H1 (cell line): ENCODE data around the gene LCE3C. TPM values are rescaled to one million over a fixed set of nuclear protein-coding genes. Genes with fewer than 3 reads are reported as not detected.

Source experiments
- CTCF ChIA-PET: fragments of 300-600 bp; sonication (Branson Sonifier 250); formaldehyde crosslinking; loops from one replicate; lab custom pipeline; 2021; ENCODE audit not compliant: partially characterized antibody; lab: Charles Lee
- POLR2A ChIA-PET: fragments of 300-600 bp; sonication (Branson Sonifier 250); formaldehyde crosslinking; loops from one replicate; lab custom pipeline; 2021; ENCODE audit warnings: inconsistent platforms; ENCODE audit not compliant: partially characterized antibody; lab: Charles Lee
- DNase-seq, 2 experiments: peaks; one replicate each; pipeline versions ENCODE4 v3.0.0 to v3.0.0-alpha.2; 2010 to 2022; ENCODE audit warnings: low spot score in 2 of 2, low read depth in 1 of 2, mixed read lengths in 1 of 2
- FAIRE-seq: peaks from 2 replicates; lab custom pipeline; 2011; peaks lifted over from hg19 to GRCh38; lab: Jason Lieb, UNC
- H2AFZ ChIP-seq: 2 replicates; pipeline ENCODE4 v1.8.1; 2012; ENCODE audit warnings: low read length, inconsistent platforms
- H2AK5ac ChIP-seq: 2 replicates; pipeline ENCODE4 v1.6.1; 2013; ENCODE audit warnings: low read depth, low read length
- H2BK120ac ChIP-seq: replicated peaks from 2 replicates; pipeline ENCODE3; 2013; ENCODE audit warnings: low read depth, low read length, inconsistent platforms
- H2BK12ac ChIP-seq: 2 replicates; pipeline ENCODE4 v1.6.1; 2013; ENCODE audit warnings: low read depth, low read length
- H2BK15ac ChIP-seq: 2 replicates; pipeline ENCODE4 v1.6.1; 2013; ENCODE audit warnings: low read length
- H2BK20ac ChIP-seq: 2 replicates; pipeline ENCODE4 v1.6.1; 2013; ENCODE audit warnings: low read length
- H2BK5ac ChIP-seq: 2 replicates; pipeline ENCODE4 v1.6.1; 2013; ENCODE audit warnings: low read depth, low read length
- H3K14ac ChIP-seq: 2 replicates; pipeline ENCODE4 v1.6.1; 2013; ENCODE audit warnings: inconsistent platforms; ENCODE audit not compliant: insufficient read length
- H3K18ac ChIP-seq: 2 replicates; pipeline ENCODE4 v1.6.1; 2013; ENCODE audit warnings: low read length; ENCODE audit errors: extremely low read depth
- H3K23ac ChIP-seq: 2 replicates; pipeline ENCODE4 v1.6.1; 2013; ENCODE audit warnings: inconsistent platforms; ENCODE audit not compliant: insufficient read length
- H3K23me2 ChIP-seq: 2 replicates; pipeline ENCODE4 v1.6.1; 2013; ENCODE audit warnings: low read depth, low read length
- H3K27ac ChIP-seq: 2 replicates; pipeline ENCODE4 v1.6.1; 2011; ENCODE audit warnings: low read depth, low read length, inconsistent platforms
- H3K27me3 ChIP-seq, 4 experiments: replicated peaks in 1 of 4; 1 replicate in 1 of 4; 2 replicates in 3 of 4; pipeline versions ENCODE4 v1.6.1 to v1.8.1; 2011 to 2013; ENCODE audit warnings: low read length in 3 of 4, mild to moderate bottlenecking in 3 of 4, inconsistent platforms in 2 of 4, mixed read lengths in 2 of 4, moderate library complexity in 1 of 4; ENCODE audit not compliant: control insufficient read depth in 3 of 4, insufficient read depth in 3 of 4; ENCODE audit errors: extremely low read depth in 1 of 4
- H3K36me3 ChIP-seq, 4 experiments: 2 replicates each; pipeline versions ENCODE4 v1.6.1 to v1.8.1; 2011 to 2013; ENCODE audit warnings: mild to moderate bottlenecking in 4 of 4, low read length in 3 of 4, moderate library complexity in 2 of 4, control low read depth in 1 of 4, inconsistent platforms in 1 of 4; ENCODE audit not compliant: insufficient read depth in 4 of 4, control insufficient read depth in 2 of 4
- H3K4ac ChIP-seq: replicated peaks from 2 replicates; pipeline ENCODE3; 2013; ENCODE audit warnings: low read length, low read depth, mixed read lengths, inconsistent platforms; ENCODE audit not compliant: insufficient read length
- H3K4me1 ChIP-seq, 4 experiments: replicated peaks in 1 of 4; 1 replicate in 1 of 4; 2 replicates in 3 of 4; pipeline versions ENCODE4 v1.6.1 to v1.8.1; 2011 to 2013; ENCODE audit warnings: low read length in 3 of 4, inconsistent platforms in 2 of 4, mixed read lengths in 1 of 4; ENCODE audit not compliant: insufficient read depth in 4 of 4, control insufficient read depth in 3 of 4
- H3K4me2 ChIP-seq, 2 experiments: 2 replicates each; pipeline versions ENCODE4 v1.6.1 to v1.8.1; 2011 to 2013; ENCODE audit warnings: low read depth in 2 of 2, low read length in 2 of 2, control low read depth in 1 of 2, inconsistent platforms in 1 of 2, mild to moderate bottlenecking in 1 of 2; ENCODE audit not compliant: insufficient read depth in 1 of 2
- H3K4me3 ChIP-seq, 4 experiments: fragments of 200-600, 300-600 bp in 1 of 4; sonication (generic), shearing (Covaris generic), sonication (Bioruptor Twin) in 1 of 4; 2 replicates each; pipeline versions ENCODE4 v1.5.1 to v1.8.1; 2011 to 2016; ENCODE audit warnings: low read length in 4 of 4, low read depth in 3 of 4, control low read depth in 2 of 4, inconsistent platforms in 2 of 4, mild to moderate bottlenecking in 2 of 4, mixed read lengths in 1 of 4, moderate library complexity in 1 of 4; ENCODE audit not compliant: insufficient read depth in 2 of 4; ENCODE audit errors: extremely low read depth in 1 of 4
- H3K56ac ChIP-seq: replicated peaks from 2 replicates; pipeline ENCODE3; 2013; ENCODE audit warnings: low read depth, mild to moderate bottlenecking, mixed read lengths, low read length, inconsistent platforms; ENCODE audit not compliant: insufficient read length
- H3K79me1 ChIP-seq: 2 replicates; pipeline ENCODE4 v1.6.1; 2013; ENCODE audit warnings: low read depth, low read length, control low read depth
- H3K79me2 ChIP-seq, 2 experiments: 2 replicates each; pipeline versions ENCODE4 v1.6.1 to v1.8.1; 2012 to 2013; ENCODE audit warnings: low read length in 2 of 2, mild to moderate bottlenecking in 2 of 2, inconsistent platforms in 1 of 2; ENCODE audit not compliant: insufficient read depth in 2 of 2, control insufficient read depth in 1 of 2
- H3K9ac ChIP-seq, 4 experiments: replicated peaks in 1 of 4; 1 replicate in 1 of 4; 2 replicates in 3 of 4; pipeline versions ENCODE4 v1.6.1 to v1.8.1; 2011 to 2013; ENCODE audit warnings: low read depth in 3 of 4, low read length in 3 of 4, control low read depth in 2 of 4, mild to moderate bottlenecking in 2 of 4, moderate library complexity in 2 of 4, inconsistent platforms in 1 of 4; ENCODE audit errors: extremely low read depth in 1 of 4
- H3K9me3 ChIP-seq, 2 experiments: 2 replicates each; pipeline versions ENCODE4 v1.6.1 to v1.8.1; 2012 to 2013; ENCODE audit warnings: mild to moderate bottlenecking in 2 of 2, moderate library complexity in 2 of 2, control low read depth in 1 of 2, inconsistent platforms in 1 of 2, low read depth in 1 of 2, low read length in 1 of 2, mixed read lengths in 1 of 2; ENCODE audit not compliant: insufficient read depth in 2 of 2
- H4K20me1 ChIP-seq, 2 experiments: replicated peaks in 1 of 2; 2 replicates each; pipeline versions ENCODE3 to v1.8.1; 2011 to 2013; ENCODE audit warnings: inconsistent platforms in 2 of 2, low read length in 2 of 2, mild to moderate bottlenecking in 1 of 2; ENCODE audit not compliant: insufficient read depth in 2 of 2, control insufficient read depth in 1 of 2
- H4K5ac ChIP-seq: 2 replicates; pipeline ENCODE4 v1.6.1; 2013; ENCODE audit warnings: low read length, low read depth, mixed read lengths, inconsistent platforms; ENCODE audit not compliant: insufficient read length
- H4K8ac ChIP-seq: 2 replicates; pipeline ENCODE4 v1.8.0; 2013; ENCODE audit warnings: mild to moderate bottlenecking, moderate library complexity, low read length, inconsistent platforms; ENCODE audit not compliant: insufficient read depth; ENCODE audit errors: extremely low read depth
- H4K91ac ChIP-seq: replicated peaks from 2 replicates; pipeline ENCODE3; 2013; ENCODE audit warnings: low read length, mixed read lengths, inconsistent platforms; ENCODE audit not compliant: insufficient read length
- ATF2 ChIP-seq: IDR thresholded peaks from 2 replicates; pipeline ENCODE4 v1.6.1; 2012; ENCODE audit warnings: low read length, inconsistent platforms
- ATF3 ChIP-seq: IDR thresholded peaks from 2 replicates; pipeline ENCODE4 v1.6.1; 2011; ENCODE audit warnings: low read depth, mild to moderate bottlenecking, low read length; ENCODE audit not compliant: insufficient read depth
- BRCA1 ChIP-seq: IDR thresholded peaks from 2 replicates; pipeline ENCODE4 v1.6.1; 2012; ENCODE audit warnings: low read depth, low read length, improper control_type of control experiment
- CEBPB ChIP-seq: IDR thresholded peaks from 2 replicates; pipeline ENCODE4 v1.6.1; 2012; ENCODE audit warnings: low read depth, low read length
- E2F6 ChIP-seq: IDR thresholded peaks from 2 replicates; pipeline ENCODE4 v1.6.1; 2012; ENCODE audit warnings: inconsistent platforms
- KDM5A ChIP-seq: fragments of 200-600 bp; IDR thresholded peaks from 2 replicates; pipeline ENCODE4 v1.7.1; 2012; ENCODE audit warnings: mild to moderate bottlenecking, low read length, inconsistent platforms, mixed read lengths
- POU5F1 ChIP-seq: IDR thresholded peaks from 2 replicates; pipeline ENCODE4 v1.6.1; 2011; ENCODE audit warnings: low read depth, mild to moderate bottlenecking, low read length, moderate library complexity
- RAD21 ChIP-seq, 2 experiments: IDR thresholded peaks in 1 of 2; conservative IDR thresholded peaks in 1 of 2; 2 replicates each; pipeline ENCODE4 v1.6.1; 2011; ENCODE audit warnings: low read depth in 2 of 2, low read length in 2 of 2, improper control_type of control experiment in 1 of 2, inconsistent platforms in 1 of 2, mild to moderate bottlenecking in 1 of 2, moderate library complexity in 1 of 2
- RNF2 ChIP-seq: fragments of 200-900, 300-1000 bp; sonication (generic); IDR thresholded peaks from 2 replicates; pipeline ENCODE4 v1.7.1; 2016; ENCODE audit warnings: borderline replicate concordance, low read depth, mild to moderate bottlenecking, antibody characterized with exemption, low read length; ENCODE audit not compliant: poor library complexity, severe bottlenecking; ENCODE audit errors: missing control alignments
- SP1 ChIP-seq: IDR thresholded peaks from 2 replicates; pipeline ENCODE4 v1.6.1; 2011; ENCODE audit warnings: low read depth, low read length
- YY1 ChIP-seq: IDR thresholded peaks from 2 replicates; pipeline ENCODE4 v1.6.1; 2011; ENCODE audit warnings: low read depth, mild to moderate bottlenecking, low read length
- WGBS, 2 experiments: shearing (Covaris generic) in 1 of 2; methylation state at CpG; one replicate each; pipeline versions ENCODE4 v1.1.6 to v1.1.7; 2013 to 2015; ENCODE audit warnings: low lambda C conversion rate in 2 of 2, mixed read lengths in 2 of 2, inconsistent platforms in 1 of 2, low coverage in 1 of 2, missing lambda C conversion rate in 1 of 2; ENCODE audit not compliant: insufficient replicate concordance in 2 of 2, insufficient coverage in 1 of 2, insufficient read length in 1 of 2; ENCODE audit errors: extremely low coverage in 1 of 2, missing lambda C conversion rate in 1 of 2; 5-methylcytosine and 5-hydroxymethylcytosine counted together
- polyA plus RNA-seq, 7 experiments: library from polyadenylated mRNA; depleted of rRNA in 3 of 7; stranded (reverse) in 5 of 7; unstranded in 2 of 7; fragments of >200 nt in 5 of 7; fragments of 200-250 nt in 2 of 7; gene quantifications; 1 replicate in 5 of 7; 2 replicates in 1 of 7; 4 replicates in 1 of 7; pipeline versions ENCODE4 v1.2.1 to v1.2.3, GENCODE V29; 2011 to 2013; ENCODE audit warnings: missing spikeins in 2 of 7, mixed read lengths in 2 of 7
- total RNA-seq: library from RNA; stranded (reverse); fragmentation: NEBNext Ultra II Directional; extraction: Animal tissue kit (Norgen Biotek cat#: 25700); gene quantifications from 2 replicates; pipeline ENCODE4 v1.2.1, GENCODE V29; 2021

LCE3C gene
- total and polyA plus RNA-seq, 2 of the 8 experiments (the other 6 are each of a cell fraction or from before 2014, with no cell fraction given) = not detected

GRCh38 chr1:152621993-152622392 lies 22.0 kb downstream of the LCE3C start:
- H2BK120ac ChIP-seq = no peak overlapping the region
- ChIA-PET POLR2A (no interaction called here), CTCF (interaction anchor here (0.6 kb wide), 1 partner anchor 532 kb away, joined by 7 read pairs; no protein-coding TSS in a partner anchor)
- H3K4me2 ChIP-seq = no peak overlapping the region
- H3K14ac ChIP-seq = no peak overlapping the region
- no peak overlapping the region for H4K91ac ChIP-seq
- DNase-seq (no peak), FAIRE-seq (no peak)
- no peak overlapping the region for H2BK12ac ChIP-seq
- no peak overlapping the region for H2AFZ ChIP-seq
- H3K23ac ChIP-seq = no peak overlapping the region
- H3K9me3 ChIP-seq = peaks cover 71 to 90% of the 10 kb centered on the region in 2 experiments
- no peak overlapping the region for H2BK20ac ChIP-seq
- H3K23me2 ChIP-seq = no peaks in the 10 kb centered on the region; the same call in 1 of the 2 replicates
- no peaks in the 10 kb centered on the region for H3K4me1 ChIP-seq
- no peak overlapping the region for H3K4ac ChIP-seq
- H4K8ac ChIP-seq = no peak overlapping the region
- H2BK5ac ChIP-seq = no peak overlapping the region
- 55% methylated on average over 3 of the region's 3 CpGs; no CpG with 5 or more reads in 1 of the 2 experiments for WGBS, 2 experiments
- no peak overlapping the region for H3K4me3 ChIP-seq
- no peaks in the 10 kb centered on the region for H3K36me3 ChIP-seq
- no peak overlapping the region for H3K18ac ChIP-seq
- no peak overlapping the region for H3K56ac ChIP-seq
- H3K79me1 ChIP-seq = no peaks in the 10 kb centered on the region
- no peak overlapping the region for H3K9ac ChIP-seq
- H3K79me2 ChIP-seq = no peaks in the 10 kb centered on the region
- H3K27ac ChIP-seq = no peak overlapping the region
- no peak overlapping the region for H4K5ac ChIP-seq
- no peaks in the 10 kb centered on the region for H4K20me1 ChIP-seq
- no peak overlapping the region for H2AK5ac ChIP-seq
- no peak overlapping the region for H2BK15ac ChIP-seq
- no peaks in the 10 kb centered on the region for H3K27me3 ChIP-seq
- no peak for TF ChIP-seq CEBPB
- TF ChIP-seq ATF3 = no peak
- no peak for TF ChIP-seq SP1
- TF ChIP-seq E2F6 = no peak
- TF ChIP-seq RAD21 (IDR thresholded peaks at IDR 0.05 in 1 of 2, conservative IDR thresholded peaks at IDR 0.05 in 1 of 2; ENCODE audit: low read depth in 2 of 2, low read length in 2 of 2) = no peak
- no peak for TF ChIP-seq POU5F1
- no peak for TF ChIP-seq ATF2
- no peak for TF ChIP-seq YY1
- no peak for TF ChIP-seq KDM5A
- TF ChIP-seq BRCA1 = no peak
- no peak for TF ChIP-seq RNF2
